NCI-H524 (cell line): ENCODE results near the gene ICOSLG.
A peak's percentile ranks its signal among the peaks of the same experiment; 100 is the strongest.
"Not testable (repeated sequence)": the region's sequence is repeated elsewhere in the genome, so short reads cannot be mapped to it uniquely, and the experiment has no call there.

Experiments used
- DNase-seq, 2 experiments: peaks; one replicate each; lab custom pipeline; 2025; lab: John Stamatoyannopoulos, UW

The ICOSLG gene

GRCh38 chr21:44263768-44264167, 23.0 kb upstream of the ICOSLG start:
- peak; percentile 15 to 64 for DNase-seq

DNA sequence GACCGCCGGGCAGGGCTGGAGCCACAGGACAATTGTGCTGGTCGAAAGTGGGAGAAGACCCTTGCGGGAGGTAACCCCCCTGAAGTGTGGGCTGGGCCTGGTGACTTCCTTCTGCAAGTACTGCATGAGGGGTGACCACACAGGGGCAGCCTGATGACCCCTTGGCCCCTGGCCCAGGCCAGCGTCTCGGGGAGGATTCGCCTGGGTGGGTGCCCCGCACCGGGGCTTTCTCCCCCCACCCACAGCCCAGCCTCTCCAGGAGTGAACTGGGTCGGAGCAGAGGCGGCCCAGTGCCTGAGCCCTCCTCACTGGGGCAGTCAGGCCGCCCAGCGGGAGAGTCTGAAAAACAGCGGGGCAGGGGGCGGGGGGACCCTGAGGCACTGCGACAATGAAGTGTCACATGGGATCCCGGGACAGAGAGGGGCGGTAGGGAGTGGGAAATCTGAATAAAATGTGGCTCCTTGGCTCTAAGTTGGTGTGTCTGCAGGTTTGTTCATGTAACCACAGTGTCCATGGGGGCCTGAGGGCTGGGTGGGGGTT, 22.5 kb upstream of the ICOSLG start:
- no peak for DNase-seq

DNA sequence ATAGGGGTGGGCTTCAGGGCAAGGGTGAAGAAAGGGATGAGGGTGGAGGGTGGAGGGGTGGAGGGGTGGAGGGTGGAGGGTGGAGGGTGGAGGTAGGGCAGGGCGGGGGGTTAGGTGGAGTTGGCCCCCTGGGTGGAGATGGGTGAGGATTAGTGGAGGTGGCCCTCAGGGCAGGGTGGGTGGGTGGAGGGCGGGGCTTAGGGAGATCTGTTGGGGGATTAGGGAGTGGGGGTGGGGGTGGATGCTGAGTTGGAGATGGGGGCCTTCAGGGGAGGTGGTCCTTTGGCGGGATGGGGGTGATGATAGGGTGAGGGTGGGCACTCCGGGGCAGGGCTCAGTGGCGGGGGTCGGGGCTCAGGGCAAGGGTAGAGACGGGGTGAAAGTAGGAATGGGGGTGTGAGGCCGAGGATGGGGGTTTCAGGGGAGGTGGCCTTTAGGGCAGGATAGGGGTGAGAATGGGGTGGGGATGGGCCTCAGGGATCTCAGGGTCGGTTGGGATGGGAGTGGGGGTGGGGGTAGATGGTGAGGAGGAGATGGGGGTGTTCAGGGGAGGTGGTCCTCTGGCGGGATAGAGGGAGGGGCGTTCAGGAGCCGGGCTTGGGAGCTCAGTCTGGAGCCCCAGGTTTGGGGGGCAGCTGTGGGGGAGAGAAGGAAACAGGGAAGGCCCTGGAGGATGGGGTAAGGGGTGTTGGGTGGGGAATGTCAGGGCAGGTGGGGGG, 21.8 kb upstream of the ICOSLG start:
- DNase-seq = no peak

- no peak for DNase-seq
Measured at GRCh38 chr21:44261675-44262295, 21.0 kb upstream of the ICOSLG start, which contains the start of gene DNMT3L. Gene DNMT3L (minus strand): TSS chr21:44261897. CDS start chr21:44261259, 638 bp downstream.

DNA sequence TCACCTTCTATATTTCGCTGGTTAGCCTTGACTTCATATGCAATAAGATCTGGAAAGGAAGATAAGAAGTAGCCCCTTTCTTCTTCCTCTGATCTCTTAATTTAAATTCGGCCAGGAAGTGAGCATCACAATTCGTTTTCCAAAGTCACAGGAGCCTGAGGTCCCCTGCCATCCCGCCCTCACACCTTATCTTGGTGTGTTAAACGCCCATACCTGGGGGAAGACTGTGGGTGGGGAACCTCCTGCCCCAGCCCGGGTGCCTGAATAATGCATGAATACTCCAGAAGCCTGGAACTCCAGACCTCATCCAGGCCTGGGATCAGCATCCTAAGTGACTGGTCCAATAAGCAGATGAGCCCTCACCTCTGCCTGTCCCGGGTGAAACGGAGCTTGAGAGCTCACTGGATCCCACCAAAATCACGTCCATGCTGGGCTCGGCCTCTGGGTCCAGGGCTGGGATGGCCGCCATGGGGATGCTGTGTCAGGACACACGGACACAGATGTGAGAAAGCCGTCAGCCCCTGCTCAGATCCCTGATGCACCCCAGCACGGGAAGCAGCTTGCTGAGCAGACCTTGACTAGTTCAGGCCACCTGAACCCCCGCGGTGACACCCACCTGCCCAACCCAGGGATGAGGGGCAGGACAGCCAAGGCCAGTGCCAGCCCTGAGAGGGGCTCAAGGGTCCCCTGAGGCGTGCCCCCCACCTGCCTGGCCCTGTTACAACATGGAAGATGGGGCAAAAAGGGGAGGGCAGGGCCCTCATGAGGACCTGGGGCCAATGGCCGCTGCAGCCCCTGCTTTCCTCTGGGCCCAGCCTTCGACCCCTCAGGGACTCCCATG, 20.3 kb upstream of the ICOSLG start:
- DNase-seq = no peak

- DNase-seq = no peak
Measured at GRCh38 chr21:44260066-44260465, 19.3 kb upstream of the ICOSLG start.

GRCh38 chr21:44259082-44259705, 18.5 kb upstream of the ICOSLG start:
- DNase-seq = peak in 1 of 2 experiments; percentile 46

- no peak for DNase-seq
Measured at GRCh38 chr21:44258056-44258725, 17.4 kb upstream of the ICOSLG start.

GRCh38 chr21:44255511-44255981, 14.8 kb upstream of the ICOSLG start:
- DNase-seq = no peak

DNA sequence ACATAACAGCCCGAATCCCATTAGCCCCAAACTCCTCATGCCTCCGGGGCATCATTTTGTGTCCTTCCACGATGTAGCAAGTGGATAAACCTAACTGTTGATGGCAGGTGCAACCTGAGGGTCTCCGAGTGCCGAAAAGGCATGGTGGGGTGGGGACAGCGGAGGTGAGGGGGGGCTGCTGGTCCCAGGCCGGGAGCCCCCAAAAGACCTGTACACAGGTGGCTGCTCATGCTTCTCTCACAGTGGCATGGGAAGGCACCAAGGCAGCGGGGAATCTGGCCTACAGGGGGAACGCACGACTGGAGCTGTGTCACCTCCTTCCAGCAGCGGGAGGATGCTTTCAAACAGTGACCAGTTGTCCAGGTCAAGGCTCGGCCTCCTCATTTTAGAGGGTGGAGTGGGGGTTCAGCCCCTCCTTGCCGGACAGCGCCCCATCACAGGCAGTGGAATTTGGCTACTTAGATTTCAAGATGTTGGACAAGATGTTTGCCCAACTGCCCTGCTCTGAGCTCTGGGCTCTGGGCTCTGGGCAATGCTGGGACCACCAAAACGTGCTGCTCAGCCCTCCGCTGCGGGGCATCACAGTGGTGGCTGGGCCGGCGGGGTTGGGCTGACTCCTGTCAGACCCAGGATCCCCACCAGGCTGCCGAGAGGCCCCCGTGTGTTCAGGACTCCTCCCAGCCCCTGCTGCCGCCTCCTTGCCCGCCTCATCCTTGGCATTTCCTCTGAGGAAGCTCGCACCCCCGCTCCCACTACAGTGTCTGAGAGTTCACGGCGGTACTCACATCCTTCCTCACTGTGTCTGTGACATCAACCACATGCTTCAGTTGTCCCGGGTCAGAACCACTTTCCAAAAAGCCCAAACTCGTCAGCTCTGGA, 13.3 kb upstream of the ICOSLG start:
- no peak for DNase-seq

DNA sequence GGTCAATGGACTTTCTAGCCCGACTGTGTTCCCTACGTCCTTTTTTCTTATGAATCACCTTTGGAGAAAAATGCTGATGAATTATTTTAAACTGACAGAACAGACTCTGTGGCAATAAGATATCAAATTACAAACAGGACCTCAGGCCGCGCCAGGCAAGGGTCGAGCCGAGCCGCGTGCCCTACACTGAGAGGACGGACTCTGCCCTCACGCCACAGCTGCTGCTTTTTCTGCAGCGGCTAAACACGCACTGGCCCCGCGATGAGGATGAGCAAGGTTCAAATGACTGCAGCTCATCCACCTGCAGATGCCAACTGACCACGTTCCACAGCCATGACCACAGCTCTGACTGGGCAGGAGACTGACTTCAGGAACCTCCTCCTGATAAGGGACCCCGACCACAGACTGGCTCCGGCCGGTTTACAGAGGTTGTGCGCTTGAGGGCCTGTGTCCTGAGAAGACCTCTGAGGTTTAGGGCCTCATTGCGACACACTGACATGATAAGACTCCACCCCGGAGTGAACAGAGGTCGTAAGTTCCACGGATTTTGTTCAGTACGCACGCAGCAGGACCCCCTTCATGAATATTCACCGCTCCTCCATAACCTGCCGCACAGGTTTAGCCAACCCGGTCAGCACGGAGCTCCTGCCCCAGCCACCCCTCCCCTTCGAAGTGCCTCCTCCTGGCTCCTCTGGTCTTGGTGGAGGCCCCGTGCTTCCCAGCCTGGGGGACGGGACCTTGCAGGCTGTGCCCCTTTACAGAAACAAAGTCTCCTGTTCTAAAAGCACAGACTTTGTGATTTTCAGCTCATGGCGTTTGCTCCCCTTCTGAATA, 8.7 kb upstream of the ICOSLG start:
- DNase-seq = not testable (repeated sequence)

- DNase-seq = not testable (repeated sequence)
Measured at GRCh38 chr21:44247904-44248303, 7.2 kb upstream of the ICOSLG start.

DNA sequence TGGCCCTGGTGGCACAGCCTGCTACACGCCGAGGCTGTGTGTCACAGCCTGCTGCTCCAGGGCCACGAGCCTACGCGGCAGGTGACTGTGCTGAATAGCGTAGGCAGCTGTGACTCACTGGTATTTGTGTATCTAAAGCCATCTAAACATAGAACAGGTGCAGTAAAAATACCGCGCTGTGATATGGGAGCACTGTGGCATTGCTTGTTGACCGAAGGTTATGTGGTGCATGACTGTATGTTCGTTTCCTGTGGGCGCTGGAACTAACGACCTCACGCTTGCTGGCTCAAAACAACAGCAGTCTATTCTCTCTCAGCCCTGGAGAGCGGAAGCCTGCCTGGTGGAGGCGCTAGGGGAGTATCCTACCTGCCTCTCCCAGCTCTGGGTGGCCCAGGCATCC, 3.2 kb upstream of the ICOSLG start:
- DNase-seq = not testable (repeated sequence)

- DNase-seq = not testable (repeated sequence)
Measured at GRCh38 chr21:44241281-44241680, 538 bp upstream of the ICOSLG start.

DNA sequence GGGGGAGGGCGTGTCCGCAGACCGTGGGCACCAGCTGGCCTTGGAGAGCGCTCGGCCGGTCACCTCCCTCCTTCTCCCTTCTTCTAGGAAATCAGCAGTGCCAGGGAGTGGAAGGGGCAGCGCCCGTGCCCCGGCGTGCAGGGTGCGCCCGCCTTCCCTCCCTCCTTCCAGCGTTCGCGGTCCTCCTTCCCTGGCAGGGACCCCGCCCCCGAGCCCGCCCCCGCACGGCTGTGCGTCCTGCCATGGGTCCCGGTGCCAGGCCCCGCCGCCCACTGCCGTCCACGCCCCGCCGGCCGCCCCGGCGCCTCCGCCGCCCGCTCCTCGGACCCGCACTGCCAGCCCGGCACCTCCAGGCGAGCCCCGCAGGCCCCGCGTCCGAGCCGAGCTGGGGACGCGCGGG, 390 bp downstream of the ICOSLG start:
- DNase-seq = not testable (repeated sequence)

DNA sequence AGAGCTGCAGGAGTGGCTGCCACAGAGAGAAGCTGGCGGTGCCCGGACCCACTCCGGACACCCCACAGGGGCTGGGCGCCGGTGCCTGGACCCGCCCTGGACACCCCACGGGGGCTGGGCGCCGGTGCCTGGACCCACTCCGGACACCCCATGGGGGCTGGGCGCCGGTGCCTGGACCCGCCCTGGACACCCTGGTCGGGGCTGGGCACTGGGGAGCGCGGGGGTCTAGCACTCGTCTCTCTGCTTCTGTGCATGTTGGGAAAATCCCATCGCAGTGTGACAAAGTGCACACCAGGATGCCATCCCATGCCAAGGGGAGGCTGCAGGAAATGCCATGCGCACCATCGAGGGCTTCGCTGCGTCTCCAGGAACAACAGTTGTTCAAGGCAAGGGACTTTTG, 11.2 kb downstream of the ICOSLG start:
- not testable (repeated sequence) for DNase-seq

GRCh38 chr21:44228109-44228508, 12.6 kb downstream of the ICOSLG start:
- not testable (repeated sequence) for DNase-seq

DNA sequence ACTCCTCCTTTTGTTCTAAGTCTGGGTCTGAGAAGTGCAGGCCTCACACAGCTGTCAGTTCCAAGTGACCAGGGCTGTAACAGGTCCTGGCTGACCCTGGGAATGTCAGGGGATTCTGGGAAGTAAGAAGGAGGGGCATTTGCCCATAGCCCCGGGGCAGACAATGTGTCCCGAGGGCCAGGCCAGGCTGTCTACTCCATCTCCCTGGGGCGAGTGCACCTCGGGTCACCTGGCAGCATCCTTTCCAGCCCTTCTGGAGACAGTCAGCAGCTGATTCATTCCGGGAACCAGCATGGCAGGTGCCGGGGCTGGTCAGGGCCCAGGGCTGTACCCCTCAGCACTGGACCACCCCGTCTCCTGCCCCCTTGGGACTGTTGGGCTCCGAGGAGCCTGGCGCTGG, 13.1 kb downstream of the ICOSLG start:
- DNase-seq = not testable (repeated sequence)

- not testable (repeated sequence) for DNase-seq
Measured at GRCh38 chr21:44225605-44226004, 15.1 kb downstream of the ICOSLG start.
